ENCODE data around the gene LHB. TPM values are rescaled to one million over a fixed set of nuclear protein-coding genes. Genes with fewer than 3 reads are reported as not detected.
A peak's percentile ranks its signal among the peaks of the same experiment; 100 is the strongest.

The LHB gene
- total RNA-seq, 1 experiment from 2014 or later, result 0.68 TPM

- peaks cover 12% of the 10 kb centered on the region for H3K4me1 ChIP-seq
- Mint-ChIP-seq H3K4me1 (ENCODE audit: low read depth, unreplicated experiment) (peaks cover 6% of the 10 kb centered on the region), H3K27me3 (ENCODE audit: insufficient read depth, unreplicated experiment) (no peaks in the 10 kb centered on the region), H3K36me3 (ENCODE audit: insufficient read depth, unreplicated experiment) (peaks cover 69% of the 10 kb centered on the region), H3K4me3 (ENCODE audit: unreplicated experiment) (no peak overlapping the region), H3K9me3 (ENCODE audit: unreplicated experiment) (no peaks in the 10 kb centered on the region), H3K27ac (ENCODE audit: unreplicated experiment) (no peak overlapping the region)
- ChIA-PET CTCF (interaction anchor here (0.6 to 1.8 kb wide), 20 partner anchors 9 to 274 kb away, joined by 3 to 18 read pairs (median 4); partner anchors contain the start of genes DHDH, GYS1, NUCB1 and RUVBL2), POLR2A (interaction anchor here (0.7 to 1.2 kb wide), 5 partner anchors 8 to 99 kb away, joined by 3 to 5 read pairs (median 3); partner anchors contain the start of genes NUCB1 and PPP1R15A)
- intact Hi-C loops (cut with micrococcal nuclease; ENCODE audit: unreplicated experiment), result loop anchor here (2.0 kb wide), 1 partner anchor 176 kb away; no protein-coding TSS in a partner anchor
- peaks cover 15% of the 10 kb centered on the region for H3K36me3 ChIP-seq (ENCODE audit: control insufficient read depth, insufficient read depth, low read length)
- DNase-seq, result peak; percentile 73 to 79
- H3K27me3 ChIP-seq (replicated peaks; ENCODE audit: control insufficient read depth, insufficient read depth, low read length), result no peaks in the 10 kb centered on the region
- no TSS peak for BruUV-seq (replicated peaks)
- peak; percentile 81 to 88 for TF ChIP-seq CTCF (IDR thresholded peaks at IDR 0.05; ENCODE audit: insufficient read depth in 1 of 2, low read depth in 1 of 2, low read length in 1 of 2, severe bottlenecking in 1 of 2, unreplicated experiment in 1 of 2)
- H3K4me3 ChIP-seq (ENCODE audit: low read depth, low read length), result no peak overlapping the region
- H3K9me3 ChIP-seq, result 0 out of 2 replicates have a peak, but pooled peaks cover 3% of the 10 kb centered on the region
Measured at GRCh38 chr19:48970923-48971395, 45.9 kb downstream of the LHB start.

GRCh38 chr19:48970139-48970766, 46.6 kb downstream of the LHB start:
- Mint-ChIP-seq H3K4me1 (ENCODE audit: low read depth, unreplicated experiment) (peaks cover 6% of the 10 kb centered on the region), H3K9me3 (ENCODE audit: unreplicated experiment) (no peaks in the 10 kb centered on the region), H3K36me3 (ENCODE audit: insufficient read depth, unreplicated experiment) (peaks cover 75% of the 10 kb centered on the region), H3K27ac (ENCODE audit: unreplicated experiment) (no peak overlapping the region), H3K27me3 (ENCODE audit: insufficient read depth, unreplicated experiment) (no peaks in the 10 kb centered on the region), H3K4me3 (ENCODE audit: unreplicated experiment) (no peak overlapping the region)
- Histone ChIP-seq H3K4me1 (peaks cover 12% of the 10 kb centered on the region), H3K9me3 (0 out of 2 replicates have a peak, but pooled peaks cover 3% of the 10 kb centered on the region), H3K36me3 (ENCODE audit: control insufficient read depth, insufficient read depth, low read length) (peaks cover 17% of the 10 kb centered on the region), H3K4me3 (ENCODE audit: low read depth, low read length) (no peak overlapping the region), H3K27me3 (replicated peaks; ENCODE audit: control insufficient read depth, insufficient read depth, low read length) (no peaks in the 10 kb centered on the region)
- no TSS peak for BruUV-seq (replicated peaks)
- ChIA-PET POLR2A (interaction anchor here (0.7 to 1.2 kb wide), 5 partner anchors 8 to 98 kb away, joined by 3 to 5 read pairs (median 3); partner anchors contain the start of genes NUCB1 and PPP1R15A), CTCF (interaction anchor here (0.6 to 1.8 kb wide), 20 partner anchors 8 to 274 kb away, joined by 3 to 18 read pairs (median 4); partner anchors contain the start of genes DHDH, GYS1, NUCB1 and RUVBL2)
- DNase-seq, result no peak
- TF ChIP-seq CTCF (IDR thresholded peaks at IDR 0.05; ENCODE audit: insufficient read depth in 1 of 2, low read depth in 1 of 2, low read length in 1 of 2, severe bottlenecking in 1 of 2, unreplicated experiment in 1 of 2), result no peak
- intact Hi-C loops (cut with micrococcal nuclease; ENCODE audit: unreplicated experiment), result loop anchor here (2.0 kb wide), 1 partner anchor 175 kb away; no protein-coding TSS in a partner anchor

GRCh38 chr19:48969276-48970138, 47.4 kb downstream of the LHB start:
- Histone ChIP-seq H3K27me3 (replicated peaks; ENCODE audit: control insufficient read depth, insufficient read depth, low read length) (no peaks in the 10 kb centered on the region), H3K9me3 (0 out of 2 replicates have a peak, but pooled peaks cover 3% of the 10 kb centered on the region), H3K36me3 (ENCODE audit: control insufficient read depth, insufficient read depth, low read length) (peaks cover 17% of the 10 kb centered on the region), H3K4me3 (ENCODE audit: low read depth, low read length) (no peak overlapping the region), H3K4me1 (peaks cover 12% of the 10 kb centered on the region)
- CTCF ChIA-PET, result interaction anchor here (1.1 to 1.8 kb wide), 3 partner anchors 24 to 158 kb away, joined by 3 to 18 read pairs (median 13); partner anchors contain the start of genes GYS1 and RUVBL2
- no peaks in the 10 kb centered on the region for H3K27me3 Mint-ChIP-seq (ENCODE audit: insufficient read depth, unreplicated experiment)
- H3K4me3 Mint-ChIP-seq (ENCODE audit: unreplicated experiment), result no peak overlapping the region
- H3K4me1 Mint-ChIP-seq (ENCODE audit: low read depth, unreplicated experiment), result peaks cover 10% of the 10 kb centered on the region
- peak in 1 of 2 experiments; percentile 46 for DNase-seq
- BruUV-seq (replicated peaks), result no TSS peak
- intact Hi-C loops (cut with micrococcal nuclease; ENCODE audit: unreplicated experiment), result loop anchor here (2.0 kb wide), 1 partner anchor 175 kb away; no protein-coding TSS in a partner anchor
- no peaks in the 10 kb centered on the region for H3K9me3 Mint-ChIP-seq (ENCODE audit: unreplicated experiment)
- TF ChIP-seq CTCF (IDR thresholded peaks at IDR 0.05; ENCODE audit: insufficient read depth in 1 of 2, low read depth in 1 of 2, low read length in 1 of 2, severe bottlenecking in 1 of 2, unreplicated experiment in 1 of 2), result no peak
- no peak overlapping the region for H3K27ac Mint-ChIP-seq (ENCODE audit: unreplicated experiment)
- POLR2A ChIA-PET, result interaction anchor here (0.5 kb wide), 1 partner anchor 59 kb away, joined by 5 read pairs; no protein-coding TSS in a partner anchor
- H3K36me3 Mint-ChIP-seq (ENCODE audit: insufficient read depth, unreplicated experiment), result peaks cover 81% of the 10 kb centered on the region

Measured in Caco-2 (cell line).